ENCODE results near the gene TIGAR.

The TIGAR gene

GRCh38 chr12:4380332-4380731 lies 59.3 kb downstream of the TIGAR start:
- no peak for DNase-seq (ENCODE audit: low spot score)

GRCh38 chr12:4383304-4383865 lies 62.4 kb downstream of the TIGAR start:
- DNase-seq (ENCODE audit: low spot score), result no peak

GRCh38 chr12:4386801-4387200 lies 65.8 kb downstream of the TIGAR start:
- DNase-seq (ENCODE audit: low spot score), result no peak

- DNase-seq (ENCODE audit: low spot score), result no peak
Measured at GRCh38 chr12:4387607-4388006, 66.6 kb downstream of the TIGAR start.

- DNase-seq (ENCODE audit: low spot score), result no peak
Measured at GRCh38 chr12:4388032-4388431, 67.0 kb downstream of the TIGAR start.

GRCh38 chr12:4388662-4389061 lies 67.6 kb downstream of the TIGAR start:
- no peak for DNase-seq (ENCODE audit: low spot score)

- no peak for DNase-seq (ENCODE audit: low spot score)
Measured at GRCh38 chr12:4392223-4392742, 71.3 kb downstream of the TIGAR start.

GRCh38 chr12:4393211-4393610 lies 72.2 kb downstream of the TIGAR start:
- DNase-seq (ENCODE audit: low spot score), result no peak

- DNase-seq (ENCODE audit: low spot score), result no peak
Measured at GRCh38 chr12:4395818-4396217, 74.8 kb downstream of the TIGAR start.

GRCh38 chr12:4401117-4401516 lies 80.1 kb downstream of the TIGAR start:
- DNase-seq (ENCODE audit: low spot score), result no peak

GRCh38 chr12:4402996-4403395 lies 82.0 kb downstream of the TIGAR start:
- no peak for DNase-seq (ENCODE audit: low spot score)
